GM04504 (cell line): ENCODE data around the gene C17orf113.
"Not testable (repeated sequence)": the region's sequence is repeated elsewhere in the genome, so short reads cannot be mapped to it uniquely, and the experiment has no call there.

Source experiments
- DNase-seq: peaks from one replicate; pipeline ENCODE4 v3.0.0-alpha.2; 2012; ENCODE audit warnings: low read depth

Gene C17orf113

GRCh38 chr17:42042598-42043319 is 7.6 kb downstream of the C17orf113 start:
- DNase-seq = no peak

GRCh38 chr17:42041619-42042018 is 8.8 kb downstream of the C17orf113 start:
- DNase-seq = no peak

GRCh38 chr17:42040818-42041217 is 9.6 kb downstream of the C17orf113 start:
- no peak for DNase-seq

GRCh38 chr17:42039794-42040763 is 10.3 kb downstream of the C17orf113 start:
- DNase-seq = no peak

- DNase-seq = no peak
Observed at GRCh38 chr17:42038221-42038973, 12.0 kb downstream of the C17orf113 start.

GRCh38 chr17:42034059-42034458 is 16.3 kb downstream of the C17orf113 start:
- no peak for DNase-seq

- no peak for DNase-seq
Observed at GRCh38 chr17:42031584-42031983, 18.8 kb downstream of the C17orf113 start.

- DNase-seq = no peak
Observed at GRCh38 chr17:42028791-42029127, 21.6 kb downstream of the C17orf113 start.

GRCh38 chr17:42027961-42028790 is 22.2 kb downstream of the C17orf113 start:
- DNase-seq = no peak

GRCh38 chr17:42027590-42027889 is 22.9 kb downstream of the C17orf113 start:
- no peak for DNase-seq

- no peak for DNase-seq
Observed at GRCh38 chr17:42026857-42027589, 23.4 kb downstream of the C17orf113 start.

- no peak for DNase-seq
Observed at GRCh38 chr17:42025936-42026335, 24.5 kb downstream of the C17orf113 start.

- no peak for DNase-seq
Observed at GRCh38 chr17:42025191-42025579, 25.2 kb downstream of the C17orf113 start.

GRCh38 chr17:42023524-42024349 is 26.7 kb downstream of the C17orf113 start:
- DNase-seq = no peak

GRCh38 chr17:42020845-42021244 is 29.6 kb downstream of the C17orf113 start:
- DNase-seq = not testable (repeated sequence)

GRCh38 chr17:42019509-42020404 is 30.6 kb downstream of the C17orf113 start, which contains the start of gene NKIRAS2:
NKIRAS2 (plus strand) TSS chr17:42020090; CDS start chr17:42021578, 1,488 bp downstream.
- peak; percentile 73 for DNase-seq

GRCh38 chr17:42018988-42019387 is 31.4 kb downstream of the C17orf113 start:
- no peak for DNase-seq

- no peak for DNase-seq
Observed at GRCh38 chr17:42018339-42018738, 32.1 kb downstream of the C17orf113 start.

GRCh38 chr17:42017866-42018200 is 32.6 kb downstream of the C17orf113 start:
- DNase-seq = no peak
